ENCODE data around the gene DGKE.
A peak's percentile ranks its signal among the peaks of the same experiment; 100 is the strongest.

The DGKE gene

GRCh38 chr17:56809106-56809819 lies 24.7 kb upstream of the DGKE start:
- H3K27me3 Mint-ChIP-seq: no peaks in the 10 kb centered on the region
- no peaks in the 10 kb centered on the region for H3K9me3 Mint-ChIP-seq
- no peak overlapping the region for H3K27ac Mint-ChIP-seq
- H3K4me3 Mint-ChIP-seq: no peak overlapping the region
- no peaks in the 10 kb centered on the region for H3K4me1 Mint-ChIP-seq
- H3K36me3 Mint-ChIP-seq: peaks cover 9% of the 10 kb centered on the region

- no peak overlapping the region for H3K27ac Mint-ChIP-seq
- H3K27me3 Mint-ChIP-seq: no peaks in the 10 kb centered on the region
- peaks cover 11% of the 10 kb centered on the region for H3K36me3 Mint-ChIP-seq
- no peaks in the 10 kb centered on the region for H3K9me3 Mint-ChIP-seq
- no peaks in the 10 kb centered on the region for H3K4me1 Mint-ChIP-seq
- H3K4me3 Mint-ChIP-seq: no peak overlapping the region
Measured at GRCh38 chr17:56809820-56810179, 24.2 kb upstream of the DGKE start.

GRCh38 chr17:56810343-56810742 lies 23.6 kb upstream of the DGKE start:
- no peak overlapping the region for H3K27ac Mint-ChIP-seq
- no peak overlapping the region for H3K4me3 Mint-ChIP-seq
- no peaks in the 10 kb centered on the region for H3K27me3 Mint-ChIP-seq

GRCh38 chr17:56810891-56811775 lies 22.8 kb upstream of the DGKE start:
- no peak overlapping the region for H3K4me3 Mint-ChIP-seq
- H3K36me3 Mint-ChIP-seq: peaks cover 9% of the 10 kb centered on the region
- no peaks in the 10 kb centered on the region for H3K9me3 Mint-ChIP-seq
- H3K27me3 Mint-ChIP-seq: no peaks in the 10 kb centered on the region
- no peaks in the 10 kb centered on the region for H3K4me1 Mint-ChIP-seq
- H3K27ac Mint-ChIP-seq: no peak overlapping the region

More at GRCh38 chr17:56810343-56810742, 23.6 kb upstream of the DGKE start:
- H3K36me3 Mint-ChIP-seq: peaks cover 9% of the 10 kb centered on the region
- H3K9me3 Mint-ChIP-seq: no peaks in the 10 kb centered on the region
- no peaks in the 10 kb centered on the region for H3K4me1 Mint-ChIP-seq

GRCh38 chr17:56812901-56813388 lies 21.0 kb upstream of the DGKE start:
- Mint-ChIP-seq H3K36me3 (peaks cover 3% of the 10 kb centered on the region), H3K27me3 (no peaks in the 10 kb centered on the region), H3K27ac (no peak overlapping the region), H3K9me3 (no peaks in the 10 kb centered on the region), H3K4me1 (no peaks in the 10 kb centered on the region), H3K4me3 (no peak overlapping the region)

GRCh38 chr17:56815711-56816110 lies 18.2 kb upstream of the DGKE start:
- Mint-ChIP-seq H3K36me3 (peaks cover 3% of the 10 kb centered on the region), H3K27ac (no peak overlapping the region), H3K9me3 (no peaks in the 10 kb centered on the region), H3K27me3 (no peaks in the 10 kb centered on the region), H3K4me1 (peaks cover 6% of the 10 kb centered on the region), H3K4me3 (no peak overlapping the region)

GRCh38 chr17:56817066-56817465 lies 16.9 kb upstream of the DGKE start:
- peaks cover 6% of the 10 kb centered on the region for H3K4me1 Mint-ChIP-seq
- no peak overlapping the region for H3K4me3 Mint-ChIP-seq
- H3K27ac Mint-ChIP-seq: no peak overlapping the region

GRCh38 chr17:56819030-56819429 lies 14.9 kb upstream of the DGKE start:
- no peak overlapping the region for H3K27ac Mint-ChIP-seq
- no peaks in the 10 kb centered on the region for H3K27me3 Mint-ChIP-seq
- H3K36me3 Mint-ChIP-seq: peaks cover 3% of the 10 kb centered on the region
- H3K4me3 Mint-ChIP-seq: no peak overlapping the region
- peaks cover 6% of the 10 kb centered on the region for H3K4me1 Mint-ChIP-seq
- no peaks in the 10 kb centered on the region for H3K9me3 Mint-ChIP-seq

More at GRCh38 chr17:56817066-56817465, 16.9 kb upstream of the DGKE start:
- H3K27me3 Mint-ChIP-seq: no peaks in the 10 kb centered on the region
- H3K36me3 Mint-ChIP-seq: peaks cover 1% of the 10 kb centered on the region
- H3K9me3 Mint-ChIP-seq: no peaks in the 10 kb centered on the region

GRCh38 chr17:56819431-56820145 lies 14.4 kb upstream of the DGKE start:
- Mint-ChIP-seq H3K27me3 (no peaks in the 10 kb centered on the region), H3K4me3 (no peak overlapping the region), H3K27ac (peak overlapping the region; percentile 7), H3K36me3 (peaks cover 7% of the 10 kb centered on the region), H3K4me1 (peaks cover 6% of the 10 kb centered on the region), H3K9me3 (no peaks in the 10 kb centered on the region)

- H3K36me3 Mint-ChIP-seq: peaks cover 5% of the 10 kb centered on the region
- peaks cover 6% of the 10 kb centered on the region for H3K4me1 Mint-ChIP-seq
Measured at GRCh38 chr17:56820207-56820606, 13.7 kb upstream of the DGKE start.

GRCh38 chr17:56821847-56822534 lies 12.0 kb upstream of the DGKE start:
- Mint-ChIP-seq H3K9me3 (no peaks in the 10 kb centered on the region), H3K4me3 (no peak overlapping the region), H3K4me1 (peaks cover 6% of the 10 kb centered on the region), H3K27ac (no peak overlapping the region), H3K27me3 (no peaks in the 10 kb centered on the region), H3K36me3 (peaks cover 5% of the 10 kb centered on the region)

More at GRCh38 chr17:56820207-56820606, 13.7 kb upstream of the DGKE start:
- no peaks in the 10 kb centered on the region for H3K27me3 Mint-ChIP-seq
- H3K4me3 Mint-ChIP-seq: no peak overlapping the region
- H3K27ac Mint-ChIP-seq: no peak overlapping the region
- no peaks in the 10 kb centered on the region for H3K9me3 Mint-ChIP-seq

- H3K4me1 Mint-ChIP-seq: peaks cover 6% of the 10 kb centered on the region
Measured at GRCh38 chr17:56822725-56823124, 11.2 kb upstream of the DGKE start.

GRCh38 chr17:56823848-56824247 lies 10.1 kb upstream of the DGKE start:
- H3K9me3 Mint-ChIP-seq: no peaks in the 10 kb centered on the region
- peaks cover 5% of the 10 kb centered on the region for H3K36me3 Mint-ChIP-seq
- H3K27me3 Mint-ChIP-seq: no peaks in the 10 kb centered on the region
- H3K27ac Mint-ChIP-seq: no peak overlapping the region
- H3K4me3 Mint-ChIP-seq: no peak overlapping the region
- peaks cover 10% of the 10 kb centered on the region for H3K4me1 Mint-ChIP-seq

More at GRCh38 chr17:56822725-56823124, 11.2 kb upstream of the DGKE start:
- Mint-ChIP-seq H3K36me3 (peaks cover 5% of the 10 kb centered on the region), H3K27me3 (no peaks in the 10 kb centered on the region), H3K4me3 (no peak overlapping the region), H3K27ac (no peak overlapping the region), H3K9me3 (no peaks in the 10 kb centered on the region)

- Mint-ChIP-seq H3K27me3 (no peaks in the 10 kb centered on the region), H3K9me3 (no peaks in the 10 kb centered on the region), H3K27ac (no peak overlapping the region), H3K4me3 (no peak overlapping the region), H3K4me1 (peaks cover 13% of the 10 kb centered on the region), H3K36me3 (peaks cover 5% of the 10 kb centered on the region)
Measured at GRCh38 chr17:56824503-56824902, 9.4 kb upstream of the DGKE start.
